ENCODE results near the gene AKAP4. TPM values are rescaled to one million over a fixed set of nuclear protein-coding genes. Genes with fewer than 3 reads are reported as not detected.

The AKAP4 gene
- total and polyA plus RNA-seq, 2 donors (not counting 1 experiment from before 2014, with no cell fraction given), result not detected

GRCh38 chrX:50165727-50166126 lies 35.1 kb downstream of the AKAP4 start:
- no peak for DNase-seq
- intact Hi-C loops (cut with micrococcal nuclease), result no loop called here
- H3K4me1 ChIP-seq (ENCODE audit: control insufficient read depth in 2 of 2, insufficient read depth in 2 of 2, low read length in 2 of 2), result no peaks in the 10 kb centered on the region
- H3K27ac ChIP-seq (ENCODE audit: low read length in 2 of 2), result no peak overlapping the region
- H3K79me2 ChIP-seq (ENCODE audit: control insufficient read depth, insufficient read depth, low read length), result no peaks in the 10 kb centered on the region
- H2AFZ ChIP-seq (ENCODE audit: insufficient read depth, low read depth, low read length, poor library complexity, severe bottlenecking), result no peak overlapping the region
- no peaks in the 10 kb centered on the region for H4K20me1 ChIP-seq (ENCODE audit: control insufficient read depth, insufficient read depth, low read length, poor library complexity, severe bottlenecking)
- no peak for TF ChIP-seq EZH2 (IDR thresholded peaks at IDR 0.05; ENCODE audit: borderline replicate concordance, insufficient read depth, low read depth, low read length, poor library complexity, severe bottlenecking)
- TF ChIP-seq, protein P1, sequence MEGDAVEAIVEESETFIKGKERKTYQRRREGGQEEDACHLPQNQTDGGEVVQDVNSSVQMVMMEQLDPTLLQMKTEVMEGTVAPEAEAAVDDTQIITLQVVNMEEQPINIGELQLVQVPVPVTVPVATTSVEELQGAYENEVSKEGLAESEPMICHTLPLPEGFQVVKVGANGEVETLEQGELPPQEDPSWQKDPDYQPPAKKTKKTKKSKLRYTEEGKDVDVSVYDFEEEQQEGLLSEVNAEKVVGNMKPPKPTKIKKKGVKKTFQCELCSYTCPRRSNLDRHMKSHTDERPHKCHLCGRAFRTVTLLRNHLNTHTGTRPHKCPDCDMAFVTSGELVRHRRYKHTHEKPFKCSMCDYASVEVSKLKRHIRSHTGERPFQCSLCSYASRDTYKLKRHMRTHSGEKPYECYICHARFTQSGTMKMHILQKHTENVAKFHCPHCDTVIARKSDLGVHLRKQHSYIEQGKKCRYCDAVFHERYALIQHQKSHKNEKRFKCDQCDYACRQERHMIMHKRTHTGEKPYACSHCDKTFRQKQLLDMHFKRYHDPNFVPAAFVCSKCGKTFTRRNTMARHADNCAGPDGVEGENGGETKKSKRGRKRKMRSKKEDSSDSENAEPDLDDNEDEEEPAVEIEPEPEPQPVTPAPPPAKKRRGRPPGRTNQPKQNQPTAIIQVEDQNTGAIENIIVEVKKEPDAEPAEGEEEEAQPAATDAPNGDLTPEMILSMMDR (IDR thresholded peaks at IDR 0.05), result no peak
- H3K4me2 ChIP-seq (replicated peaks; ENCODE audit: low read depth, low read length, poor library complexity, severe bottlenecking), result no peak overlapping the region
- no peaks in the 10 kb centered on the region for H3K9me3 ChIP-seq (ENCODE audit: control extremely low read depth in 1 of 3, control insufficient read depth in 2 of 3, insufficient read depth in 1 of 3, low read length in 2 of 3)
- H3K9ac ChIP-seq (ENCODE audit: low read length), result no peak overlapping the region
- no peak overlapping the region for H3K27ac Mint-ChIP-seq
- ChIA-PET CTCF (no interaction called here), POLR2A (no interaction called here)
- H3K36me3 ChIP-seq (replicated peaks in 1 of 2; ENCODE audit: control extremely low read depth in 1 of 2, control insufficient read depth in 1 of 2, extremely low read depth in 1 of 2, insufficient read depth in 2 of 2, low read length in 1 of 2), result no peaks in the 10 kb centered on the region
- no peak for ATAC-seq (ENCODE audit: low read depth)
- H3K9me3 Mint-ChIP-seq (ENCODE audit: insufficient read depth), result no peaks in the 10 kb centered on the region
- WGBS (ENCODE audit: insufficient coverage), result no CpG with 5 or more reads among the region's 5 CpGs
- no peak overlapping the region for H3K4me3 Mint-ChIP-seq
- no peaks in the 10 kb centered on the region for H3K4me1 Mint-ChIP-seq
- no peaks in the 10 kb centered on the region for H3K27me3 Mint-ChIP-seq
- no peaks in the 10 kb centered on the region for H3K27me3 ChIP-seq (replicated peaks in 1 of 4; ENCODE audit: control extremely low read depth in 1 of 4, control insufficient read depth in 3 of 4, insufficient read depth in 4 of 4, low read length in 3 of 4)
- H3K4me3 ChIP-seq (ENCODE audit: control extremely low read depth in 1 of 5, extremely low read depth in 1 of 5, insufficient read depth in 1 of 5, low read depth in 2 of 5, low read length in 4 of 5), result no peak overlapping the region

DNA sequence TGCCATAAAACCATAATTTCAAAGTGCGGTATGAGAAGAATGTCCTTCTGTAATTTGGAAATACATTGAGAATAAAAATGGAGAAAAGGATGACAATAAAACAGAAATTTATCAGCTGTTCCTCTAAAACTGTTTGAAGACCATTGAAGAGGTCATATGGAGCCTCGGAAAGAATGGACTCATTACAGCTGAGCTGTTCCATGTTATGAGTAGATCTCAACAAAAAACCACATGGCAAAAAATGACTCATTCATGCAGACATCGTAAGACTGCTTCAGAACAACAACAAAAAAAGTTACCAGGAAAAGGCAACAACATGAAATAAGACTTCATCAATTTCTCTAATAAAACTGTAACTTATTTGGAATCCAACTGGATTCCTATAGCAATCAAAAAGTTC lies 39.7 kb downstream of the AKAP4 start:
- no peak overlapping the region for H3K4me2 ChIP-seq (replicated peaks; ENCODE audit: low read depth, low read length, poor library complexity, severe bottlenecking)
- H3K4me1 Mint-ChIP-seq, result no peaks in the 10 kb centered on the region
- ATAC-seq (ENCODE audit: low read depth), result no peak

More for the DNA sequence above, 39.7 kb downstream of the AKAP4 start:
- TF ChIP-seq, protein P1 (IDR thresholded peaks at IDR 0.05), result no peak
- TF ChIP-seq EZH2 (IDR thresholded peaks at IDR 0.05; ENCODE audit: borderline replicate concordance, insufficient read depth, low read depth, low read length, poor library complexity, severe bottlenecking), result no peak
- Mint-ChIP-seq H3K9me3 (ENCODE audit: insufficient read depth) (no peaks in the 10 kb centered on the region), H3K27ac (no peak overlapping the region), H3K27me3 (no peaks in the 10 kb centered on the region), H3K4me3 (no peak overlapping the region)
- H3K9me3 ChIP-seq (ENCODE audit: control extremely low read depth in 1 of 3, control insufficient read depth in 2 of 3, insufficient read depth in 1 of 3, low read length in 2 of 3), result no peaks in the 10 kb centered on the region
- CTCF ChIA-PET, result no interaction called here
- H2AFZ ChIP-seq (ENCODE audit: insufficient read depth, low read depth, low read length, poor library complexity, severe bottlenecking), result no peak overlapping the region
- no peak overlapping the region for H3K9ac ChIP-seq (ENCODE audit: low read length)
- DNase-seq, result no peak
- H3K79me2 ChIP-seq (ENCODE audit: control insufficient read depth, insufficient read depth, low read length), result no peaks in the 10 kb centered on the region
- intact Hi-C loops (cut with micrococcal nuclease), result no loop called here
- no peaks in the 10 kb centered on the region for H4K20me1 ChIP-seq (ENCODE audit: control insufficient read depth, insufficient read depth, low read length, poor library complexity, severe bottlenecking)
- no peak overlapping the region for H3K4me3 ChIP-seq (ENCODE audit: control extremely low read depth in 1 of 5, extremely low read depth in 1 of 5, insufficient read depth in 1 of 5, low read depth in 2 of 5, low read length in 4 of 5)
- no peaks in the 10 kb centered on the region for H3K36me3 ChIP-seq (replicated peaks in 1 of 2; ENCODE audit: control extremely low read depth in 1 of 2, control insufficient read depth in 1 of 2, extremely low read depth in 1 of 2, insufficient read depth in 2 of 2, low read length in 1 of 2)
- no peak overlapping the region for H3K27ac ChIP-seq (ENCODE audit: low read length in 2 of 2)
- WGBS (ENCODE audit: insufficient coverage), result 80% methylated on average over 1 of the region's 3 CpGs
- no peaks in the 10 kb centered on the region for H3K27me3 ChIP-seq (replicated peaks in 1 of 4; ENCODE audit: control extremely low read depth in 1 of 4, control insufficient read depth in 3 of 4, insufficient read depth in 4 of 4, low read length in 3 of 4)
- H3K4me1 ChIP-seq (ENCODE audit: control insufficient read depth in 2 of 2, insufficient read depth in 2 of 2, low read length in 2 of 2), result no peaks in the 10 kb centered on the region
- POLR2A ChIA-PET, result no interaction called here

All from B cell (primary cell).